ENCODE measurements around the gene LRRC51. TPM values are rescaled to one million over a fixed set of nuclear protein-coding genes. Genes with fewer than 3 reads are reported as not detected.

The LRRC51 gene
- polyA plus RNA-seq, 1 donor from 2014 or later: 20.8 TPM

DNA sequence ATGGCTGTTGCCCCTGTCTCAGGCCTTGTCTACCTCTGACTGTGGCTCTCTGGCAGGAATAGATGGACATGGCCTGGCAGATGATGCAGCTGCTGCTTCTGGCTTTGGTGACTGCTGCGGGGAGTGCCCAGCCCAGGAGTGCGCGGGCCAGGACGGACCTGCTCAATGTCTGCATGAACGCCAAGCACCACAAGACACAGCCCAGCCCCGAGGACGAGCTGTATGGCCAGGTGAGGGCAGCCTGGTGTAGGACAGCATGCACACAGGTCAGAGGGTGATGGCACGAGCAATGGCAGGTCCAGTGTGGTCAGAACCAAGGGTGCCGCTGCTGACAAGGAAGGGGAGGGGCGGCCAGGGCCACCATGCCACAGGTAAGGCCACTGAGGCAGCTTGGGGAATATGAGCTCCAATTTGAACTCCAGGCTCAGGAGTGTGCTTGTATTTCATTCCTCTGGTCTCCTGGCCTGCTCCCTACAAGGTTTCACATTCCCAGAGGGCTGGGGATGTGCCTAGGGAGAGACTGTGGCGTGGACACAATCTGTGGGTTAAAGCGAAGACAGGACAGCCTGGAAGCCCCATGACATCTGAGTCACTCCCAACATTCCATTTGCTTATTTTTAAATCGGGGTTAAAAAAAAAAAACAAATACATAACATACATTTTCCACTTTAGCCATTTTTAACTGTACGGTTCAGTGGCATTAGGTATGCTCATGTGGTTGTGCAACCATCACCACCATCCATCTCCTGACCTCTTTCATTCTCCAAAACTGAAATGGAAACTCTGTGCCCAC, 55.4 kb downstream of the LRRC51 start:
- no peak overlapping the region for H3K4me3 ChIP-seq (ENCODE audit: low read length)
- no peaks in the 10 kb centered on the region for H3K79me2 ChIP-seq (replicated peaks; ENCODE audit: insufficient read depth, low read length)
- no peaks in the 10 kb centered on the region for H3K9me2 ChIP-seq (ENCODE audit: insufficient read depth, low read length)
- H3F3A ChIP-seq (ENCODE audit: insufficient read depth, low read length, poor library complexity, severe bottlenecking): no peaks in the 10 kb centered on the region
- no peak overlapping the region for H3K9ac ChIP-seq (ENCODE audit: low read length)
- no peaks in the 10 kb centered on the region for H3K36me3 ChIP-seq (ENCODE audit: insufficient read depth, low read length)
- no peaks in the 10 kb centered on the region for H3K27me3 ChIP-seq (ENCODE audit: insufficient read depth, low read depth, low read length)
- no peak overlapping the region for H3K27ac ChIP-seq (ENCODE audit: low read length)
- no peak overlapping the region for H3K4me2 ChIP-seq (ENCODE audit: low read length)
- H3K9me3 ChIP-seq (ENCODE audit: low read length): no peaks in the 10 kb centered on the region
- TF ChIP-seq, protein P1, sequence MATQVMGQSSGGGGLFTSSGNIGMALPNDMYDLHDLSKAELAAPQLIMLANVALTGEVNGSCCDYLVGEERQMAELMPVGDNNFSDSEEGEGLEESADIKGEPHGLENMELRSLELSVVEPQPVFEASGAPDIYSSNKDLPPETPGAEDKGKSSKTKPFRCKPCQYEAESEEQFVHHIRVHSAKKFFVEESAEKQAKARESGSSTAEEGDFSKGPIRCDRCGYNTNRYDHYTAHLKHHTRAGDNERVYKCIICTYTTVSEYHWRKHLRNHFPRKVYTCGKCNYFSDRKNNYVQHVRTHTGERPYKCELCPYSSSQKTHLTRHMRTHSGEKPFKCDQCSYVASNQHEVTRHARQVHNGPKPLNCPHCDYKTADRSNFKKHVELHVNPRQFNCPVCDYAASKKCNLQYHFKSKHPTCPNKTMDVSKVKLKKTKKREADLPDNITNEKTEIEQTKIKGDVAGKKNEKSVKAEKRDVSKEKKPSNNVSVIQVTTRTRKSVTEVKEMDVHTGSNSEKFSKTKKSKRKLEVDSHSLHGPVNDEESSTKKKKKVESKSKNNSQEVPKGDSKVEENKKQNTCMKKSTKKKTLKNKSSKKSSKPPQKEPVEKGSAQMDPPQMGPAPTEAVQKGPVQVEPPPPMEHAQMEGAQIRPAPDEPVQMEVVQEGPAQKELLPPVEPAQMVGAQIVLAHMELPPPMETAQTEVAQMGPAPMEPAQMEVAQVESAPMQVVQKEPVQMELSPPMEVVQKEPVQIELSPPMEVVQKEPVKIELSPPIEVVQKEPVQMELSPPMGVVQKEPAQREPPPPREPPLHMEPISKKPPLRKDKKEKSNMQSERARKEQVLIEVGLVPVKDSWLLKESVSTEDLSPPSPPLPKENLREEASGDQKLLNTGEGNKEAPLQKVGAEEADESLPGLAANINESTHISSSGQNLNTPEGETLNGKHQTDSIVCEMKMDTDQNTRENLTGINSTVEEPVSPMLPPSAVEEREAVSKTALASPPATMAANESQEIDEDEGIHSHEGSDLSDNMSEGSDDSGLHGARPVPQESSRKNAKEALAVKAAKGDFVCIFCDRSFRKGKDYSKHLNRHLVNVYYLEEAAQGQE (IDR thresholded peaks at IDR 0.05; ENCODE audit: borderline replicate concordance): no peak
- TF ChIP-seq EZH2 (IDR thresholded peaks at IDR 0.05; ENCODE audit: borderline replicate concordance, insufficient read depth, low read length, poor library complexity, severe bottlenecking) (no peak), SMC3 (conservative IDR thresholded peaks at IDR 0.05; ENCODE audit: poor library complexity) (no peak), POLR2AphosphoS5 (IDR thresholded peaks at IDR 0.05) (no peak), MXI1 (conservative IDR thresholded peaks at IDR 0.05; ENCODE audit: poor library complexity, severe bottlenecking) (no peak), TAF1 (IDR thresholded peaks at IDR 0.05; ENCODE audit: low read depth) (no peak), EP300 (conservative IDR thresholded peaks at IDR 0.05; ENCODE audit: poor library complexity, severe bottlenecking) (no peak), RAD21 (conservative IDR thresholded peaks at IDR 0.05) (no peak)
- TF ChIP-seq, protein P2, sequence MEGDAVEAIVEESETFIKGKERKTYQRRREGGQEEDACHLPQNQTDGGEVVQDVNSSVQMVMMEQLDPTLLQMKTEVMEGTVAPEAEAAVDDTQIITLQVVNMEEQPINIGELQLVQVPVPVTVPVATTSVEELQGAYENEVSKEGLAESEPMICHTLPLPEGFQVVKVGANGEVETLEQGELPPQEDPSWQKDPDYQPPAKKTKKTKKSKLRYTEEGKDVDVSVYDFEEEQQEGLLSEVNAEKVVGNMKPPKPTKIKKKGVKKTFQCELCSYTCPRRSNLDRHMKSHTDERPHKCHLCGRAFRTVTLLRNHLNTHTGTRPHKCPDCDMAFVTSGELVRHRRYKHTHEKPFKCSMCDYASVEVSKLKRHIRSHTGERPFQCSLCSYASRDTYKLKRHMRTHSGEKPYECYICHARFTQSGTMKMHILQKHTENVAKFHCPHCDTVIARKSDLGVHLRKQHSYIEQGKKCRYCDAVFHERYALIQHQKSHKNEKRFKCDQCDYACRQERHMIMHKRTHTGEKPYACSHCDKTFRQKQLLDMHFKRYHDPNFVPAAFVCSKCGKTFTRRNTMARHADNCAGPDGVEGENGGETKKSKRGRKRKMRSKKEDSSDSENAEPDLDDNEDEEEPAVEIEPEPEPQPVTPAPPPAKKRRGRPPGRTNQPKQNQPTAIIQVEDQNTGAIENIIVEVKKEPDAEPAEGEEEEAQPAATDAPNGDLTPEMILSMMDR (IDR thresholded peaks at IDR 0.05; ENCODE audit: poor library complexity, severe bottlenecking): no peak
- no peaks in the 10 kb centered on the region for H4K20me1 ChIP-seq (ENCODE audit: insufficient read depth)
- no peak overlapping the region for H2AFZ ChIP-seq (ENCODE audit: low read depth, low read length)

DNA sequence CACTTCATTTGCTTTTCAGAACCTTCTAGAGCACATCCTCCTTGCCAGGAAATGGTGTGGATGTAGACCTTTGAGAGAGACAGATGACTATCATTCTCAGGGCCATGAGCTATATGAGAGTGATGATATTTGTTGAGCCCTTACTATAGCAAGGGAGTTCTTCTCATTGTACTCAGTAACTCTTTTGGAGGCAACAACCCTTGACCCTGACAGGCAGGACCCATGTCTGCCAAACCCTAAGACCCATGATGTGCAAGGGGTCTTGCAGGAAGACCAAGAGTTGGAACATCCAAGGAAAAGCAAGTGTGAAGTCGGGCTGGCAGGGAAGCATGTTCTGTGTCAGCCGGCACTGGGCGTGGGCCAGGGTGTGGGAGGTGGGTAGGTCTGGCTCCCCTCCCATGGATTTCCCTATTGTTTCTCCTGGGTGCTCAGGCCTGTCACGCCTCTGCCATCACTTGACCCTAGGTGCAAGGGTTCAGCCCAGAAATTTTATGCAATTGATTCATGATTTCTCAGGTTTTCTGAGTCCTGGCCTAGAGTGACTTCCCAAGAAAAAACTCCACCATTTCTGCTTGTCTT, 56.1 kb downstream of the LRRC51 start:
- TF ChIP-seq, protein P2 (IDR thresholded peaks at IDR 0.05; ENCODE audit: poor library complexity, severe bottlenecking): no peak
- TF ChIP-seq SMC3 (conservative IDR thresholded peaks at IDR 0.05; ENCODE audit: poor library complexity) (no peak), RAD21 (conservative IDR thresholded peaks at IDR 0.05) (no peak), POLR2AphosphoS5 (IDR thresholded peaks at IDR 0.05) (no peak), MXI1 (conservative IDR thresholded peaks at IDR 0.05; ENCODE audit: poor library complexity, severe bottlenecking) (no peak), TAF1 (IDR thresholded peaks at IDR 0.05; ENCODE audit: low read depth) (no peak)
- TF ChIP-seq, protein P1 (IDR thresholded peaks at IDR 0.05; ENCODE audit: borderline replicate concordance): no peak
- H2AFZ ChIP-seq (ENCODE audit: low read depth, low read length): no peak overlapping the region

More for the DNA sequence above, 56.1 kb downstream of the LRRC51 start:
- H3K9me3 ChIP-seq (ENCODE audit: low read length): no peaks in the 10 kb centered on the region
- H3F3A ChIP-seq (ENCODE audit: insufficient read depth, low read length, poor library complexity, severe bottlenecking): no peaks in the 10 kb centered on the region
- no peaks in the 10 kb centered on the region for H3K79me2 ChIP-seq (replicated peaks; ENCODE audit: insufficient read depth, low read length)
- H3K36me3 ChIP-seq (ENCODE audit: insufficient read depth, low read length): no peaks in the 10 kb centered on the region
- no peak overlapping the region for H3K9ac ChIP-seq (ENCODE audit: low read length)
- no peaks in the 10 kb centered on the region for H3K27me3 ChIP-seq (ENCODE audit: insufficient read depth, low read depth, low read length)
- H3K4me3 ChIP-seq (ENCODE audit: low read length): no peak overlapping the region
- no peaks in the 10 kb centered on the region for H4K20me1 ChIP-seq (ENCODE audit: insufficient read depth)
- H3K27ac ChIP-seq (ENCODE audit: low read length): no peak overlapping the region
- no peak overlapping the region for H3K4me2 ChIP-seq (ENCODE audit: low read length)
- no peaks in the 10 kb centered on the region for H3K9me2 ChIP-seq (ENCODE audit: insufficient read depth, low read length)
